Panc1 (cell line): ENCODE measurements around the gene WHRN. TPM values are rescaled to one million over a fixed set of nuclear protein-coding genes. Genes with fewer than 3 reads are reported as not detected.

Experiments
- ATAC-seq: fragments of 200-7000 bp; cut with Tn5 transposase; 2 replicates; pipeline ENCODE4 v1.9.1; 2020; ENCODE audit warnings: mild to moderate bottlenecking, moderate library complexity
- BruUV-seq: library from RNA; stranded (reverse); fragments of 400-500 nt; replicated peaks from 2 replicates; lab custom pipeline; 2021; lab: Mats Ljungman, UMichigan
- CTCF ChIA-PET: fragments of 300-600 bp; sonication (Branson Sonifier 250); formaldehyde crosslinking; loops from one replicate; lab custom pipeline; 2022; ENCODE audit warnings: antibody characterized with exemption; lab: Charles Lee
- POLR2A ChIA-PET: fragments of 300-600 bp; sonication (Branson Sonifier 250); formaldehyde crosslinking; loops from one replicate; lab custom pipeline; 2022; ENCODE audit warnings: antibody characterized with exemption; lab: Charles Lee
- DNase-seq: peaks from one replicate; pipeline ENCODE4 v3.0.0-alpha.2; 2010; ENCODE audit warnings: low read depth, low spot score
- H3K27ac ChIP-seq: 2 replicates; pipeline ENCODE4 v1.5.1; 2011; ENCODE audit warnings: mild to moderate bottlenecking, low read length, inconsistent platforms
- H3K27me3 ChIP-seq: fragments of 200-500 bp; sonication (Bioruptor generic); 2 replicates; pipeline ENCODE4 v1.6.0; 2014; ENCODE audit warnings: low read length, inconsistent platforms; ENCODE audit not compliant: control insufficient read depth, insufficient read depth
- H3K36me3 ChIP-seq: fragments of 200-500 bp; sonication (Bioruptor generic); 2 replicates; pipeline ENCODE4 v1.5.1; 2014; ENCODE audit warnings: inconsistent platforms, mild to moderate bottlenecking, low read length, moderate library complexity; ENCODE audit not compliant: control insufficient read depth, insufficient read depth
- H3K4me1 ChIP-seq: 2 replicates; pipeline ENCODE4 v1.5.1; 2011; ENCODE audit warnings: inconsistent platforms, mild to moderate bottlenecking, low read length, moderate library complexity; ENCODE audit not compliant: control insufficient read depth, insufficient read depth
- H3K4me3 ChIP-seq, 2 experiments: 2 replicates each; pipeline ENCODE4 v1.5.1; 2011 to 2012; ENCODE audit warnings: low read depth in 2 of 2, low read length in 2 of 2, mild to moderate bottlenecking in 2 of 2, inconsistent platforms in 1 of 2, moderate library complexity in 1 of 2
- H3K9me3 ChIP-seq: fragments of 200-500 bp; sonication (Bioruptor generic); 2 replicates; pipeline ENCODE4 v1.5.1; 2014; ENCODE audit warnings: low read depth, mild to moderate bottlenecking, inconsistent platforms, low read length, moderate library complexity; ENCODE audit not compliant: control insufficient read depth, insufficient read depth
- CTCF ChIP-seq: fragments of 450-650 bp; IDR thresholded peaks from 2 replicates; pipeline ENCODE4 v1.5.1; 2017; ENCODE audit warnings: mild to moderate bottlenecking
- POLR2AphosphoS5 ChIP-seq: IDR thresholded peaks from 2 replicates; pipeline ENCODE4 v1.6.1; 2012; ENCODE audit warnings: mild to moderate bottlenecking, low read depth, low read length, moderate library complexity
- REST ChIP-seq, 2 experiments: IDR thresholded peaks; 2 replicates each; pipeline ENCODE4 v1.6.1; 2011 to 2012; ENCODE audit warnings: low read depth in 2 of 2, control low read depth in 1 of 2, low read length in 1 of 2, mild to moderate bottlenecking in 1 of 2, moderate library complexity in 1 of 2; ENCODE audit not compliant: insufficient read depth in 1 of 2
- SIN3A ChIP-seq: IDR thresholded peaks from 2 replicates; pipeline ENCODE4 v1.6.1; 2012; ENCODE audit warnings: low read depth, mild to moderate bottlenecking, low read length, moderate library complexity, borderline replicate concordance; ENCODE audit not compliant: insufficient read depth
- TCF7L2 ChIP-seq: IDR thresholded peaks from 2 replicates; pipeline ENCODE4 v1.6.1; 2011; ENCODE audit warnings: mild to moderate bottlenecking, low read depth, low read length, inconsistent platforms
- in situ Hi-C: cut with HindIII; loops from 2 replicates; pipeline ENCODE4 v1.10.0; 2016; ENCODE audit warnings: low sequenced_read_pairs, low pct_unique_long_range_greater_than_20kb
- intact Hi-C: fragments of 100-400 bp; cut with micrococcal nuclease; formaldehyde crosslinking; loops from one replicate; pipeline ENCODE4 v1.10.0; 2022; ENCODE audit not compliant: unreplicated experiment
- total RNA-seq: library from RNA; stranded (reverse); gene quantifications from one replicate; pipeline ENCODE4 v1.2.1, GENCODE V29; 2021; ENCODE audit not compliant: unreplicated experiment

The WHRN gene
- total RNA-seq, 1 experiment from 2014 or later, result 18.0 TPM

- H3K27ac ChIP-seq, result no peak overlapping the region
- H3K27me3 ChIP-seq, result no peaks in the 10 kb centered on the region
- TF ChIP-seq POLR2AphosphoS5, result no peak
- TF ChIP-seq TCF7L2, result no peak
- no peak for TF ChIP-seq SIN3A
- TF ChIP-seq CTCF, result no peak
- no peak for TF ChIP-seq REST (IDR thresholded peaks at IDR 0.05; ENCODE audit: insufficient read depth in 1 of 2, low read depth in 2 of 2, low read length in 1 of 2)
- intact Hi-C loops (no loop called here), in situ Hi-C loops (no loop called here)
- H3K4me1 ChIP-seq, result no peaks in the 10 kb centered on the region
- peak; percentile 52 for ATAC-seq
- no peak for DNase-seq
- H3K9me3 ChIP-seq, result no peaks in the 10 kb centered on the region
- ChIA-PET POLR2A (interaction anchor here (0.9 kb wide), 1 partner anchor 1144 kb away, joined by 3 read pairs; no protein-coding TSS in a partner anchor), CTCF (no interaction called here)
- BruUV-seq, result no TSS peak
- no peak overlapping the region for H3K4me3 ChIP-seq
- no peaks in the 10 kb centered on the region for H3K36me3 ChIP-seq
Observed at GRCh38 chr9:114385397-114386181, 119.7 kb downstream of the WHRN start.

GRCh38 chr9:114384836-114385396 is 120.4 kb downstream of the WHRN start:
- TF ChIP-seq POLR2AphosphoS5 (no peak), SIN3A (no peak), REST (IDR thresholded peaks at IDR 0.05; ENCODE audit: insufficient read depth in 1 of 2, low read depth in 2 of 2, low read length in 1 of 2) (no peak), CTCF (no peak)
- H3K9me3 ChIP-seq, result no peaks in the 10 kb centered on the region
- H3K4me3 ChIP-seq, result no peak overlapping the region
- BruUV-seq, result no TSS peak
- DNase-seq (no peak), ATAC-seq (no peak)
- H3K27me3 ChIP-seq, result no peaks in the 10 kb centered on the region
- intact Hi-C loops, result no loop called here
- in situ Hi-C loops, result no loop called here
- H3K36me3 ChIP-seq, result no peaks in the 10 kb centered on the region
- POLR2A ChIA-PET, result interaction anchor here (0.9 kb wide), 1 partner anchor 1143 kb away, joined by 3 read pairs; no protein-coding TSS in a partner anchor
- CTCF ChIA-PET, result no interaction called here
- H3K27ac ChIP-seq, result no peak overlapping the region
- H3K4me1 ChIP-seq, result no peaks in the 10 kb centered on the region
